Ramos (cell line): Measurements from ENCODE around the gene THAP3.

ENCODE experiments used
- in situ Hi-C: fragments of 300-500 bp; cut with MboI; formaldehyde crosslinking; loops from one replicate; pipeline ENCODE4 v1.14.3; 2022; ENCODE audit warnings: low sequenced_read_pairs; ENCODE audit not compliant: unreplicated experiment

The THAP3 gene

GRCh38 chr1:6624710-6625583 is at the start of gene THAP3:
Gene THAP3 (plus strand): TSS chr1:6624868. CDS start chr1:6625219, 351 bp downstream.
- in situ Hi-C loops: loop anchor here (25.0 kb wide), 1 partner anchor 138 kb away; the partner anchor contains the start of gene PLEKHG5

- in situ Hi-C loops: no loop called here
Measured at GRCh38 chr1:6577831-6578525, 46.7 kb upstream of the THAP3 start.

DNA sequence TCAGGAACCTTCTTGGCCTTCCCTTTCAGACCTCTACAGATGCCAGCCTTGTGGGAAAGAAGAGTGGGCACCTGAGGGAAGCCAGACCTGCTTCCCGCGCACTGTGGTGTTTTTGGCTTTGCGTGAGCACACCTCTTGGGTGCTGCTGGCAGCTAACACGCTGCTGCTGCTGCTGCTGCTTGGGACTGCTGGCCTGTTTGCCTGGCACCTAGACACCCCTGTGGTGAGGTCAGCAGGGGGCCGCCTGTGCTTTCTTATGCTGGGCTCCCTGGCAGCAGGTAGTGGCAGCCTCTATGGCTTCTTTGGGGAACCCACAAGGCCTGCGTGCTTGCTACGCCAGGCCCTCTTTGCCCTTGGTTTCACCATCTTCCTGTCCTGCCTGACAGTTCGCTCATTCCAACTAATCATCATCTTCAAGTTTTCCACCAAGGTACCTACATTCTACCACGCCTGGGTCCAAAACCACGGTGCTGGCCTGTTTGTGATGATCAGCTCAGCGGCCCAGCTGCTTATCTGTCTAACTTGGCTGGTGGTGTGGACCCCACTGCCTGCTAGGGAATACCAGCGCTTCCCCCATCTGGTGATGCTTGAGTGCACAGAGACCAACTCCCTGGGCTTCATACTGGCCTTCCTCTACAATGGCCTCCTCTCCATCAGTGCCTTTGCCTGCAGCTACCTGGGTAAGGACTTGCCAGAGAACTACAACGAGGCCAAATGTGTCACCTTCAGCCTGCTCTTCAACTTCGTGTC is 45.9 kb upstream of the THAP3 start:
- in situ Hi-C loops: no loop called here

DNA sequence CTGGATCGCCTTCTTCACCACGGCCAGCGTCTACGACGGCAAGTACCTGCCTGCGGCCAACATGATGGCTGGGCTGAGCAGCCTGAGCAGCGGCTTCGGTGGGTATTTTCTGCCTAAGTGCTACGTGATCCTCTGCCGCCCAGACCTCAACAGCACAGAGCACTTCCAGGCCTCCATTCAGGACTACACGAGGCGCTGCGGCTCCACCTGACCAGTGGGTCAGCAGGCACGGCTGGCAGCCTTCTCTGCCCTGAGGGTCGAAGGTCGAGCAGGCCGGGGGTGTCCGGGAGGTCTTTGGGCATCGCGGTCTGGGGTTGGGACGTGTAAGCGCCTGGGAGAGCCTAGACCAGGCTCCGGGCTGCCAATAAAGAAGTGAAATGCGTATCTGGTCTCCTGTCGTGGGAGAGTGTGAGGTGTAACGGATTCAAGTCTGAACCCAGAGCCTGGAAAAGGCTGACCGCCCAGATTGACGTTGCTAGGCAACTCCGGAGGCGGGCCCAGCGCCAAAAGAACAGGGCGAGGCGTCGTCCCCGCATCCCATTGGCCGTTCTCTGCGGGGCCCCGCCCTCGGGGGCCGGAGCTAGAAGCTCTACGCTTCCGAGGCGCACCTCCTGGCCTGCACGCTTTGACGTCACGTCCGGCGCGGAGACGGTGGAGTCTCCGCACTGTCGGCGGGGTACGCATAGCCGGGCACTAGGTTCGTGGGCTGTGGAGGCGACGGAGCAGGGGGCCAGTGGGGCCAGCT is 45.1 kb upstream of the THAP3 start, which contains the start of gene ZBTB48:
ZBTB48 (plus strand) TSS at position 621 of the 745 bp plus-strand sequence. CDS start 616 bp downstream, outside the sequence.
- in situ Hi-C loops: no loop called here

DNA sequence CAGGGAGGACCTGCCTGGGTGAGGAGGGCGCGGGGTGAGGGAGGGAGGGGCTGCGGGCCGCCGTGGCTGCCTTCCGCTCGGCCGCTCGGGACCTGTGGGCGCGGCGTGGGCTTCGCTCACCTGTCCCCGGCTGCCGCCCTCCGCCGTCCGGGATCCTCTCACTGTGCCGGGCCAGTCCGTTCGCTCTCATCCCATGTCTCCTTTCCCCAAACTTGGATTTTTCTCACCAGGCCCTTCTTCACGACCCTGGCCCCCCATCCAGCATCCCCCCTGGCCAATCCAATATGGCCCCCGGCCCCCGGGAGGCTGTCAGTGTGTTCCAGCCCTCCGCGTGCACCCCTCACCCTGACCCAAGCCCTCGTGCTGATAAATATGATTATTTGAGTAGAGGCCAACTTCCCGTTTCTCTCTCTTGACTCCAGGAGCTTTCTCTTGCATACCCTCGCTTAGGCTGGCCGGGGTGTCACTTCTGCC is 44.5 kb upstream of the THAP3 start:
- in situ Hi-C loops: no loop called here

- in situ Hi-C loops: no loop called here
Measured at GRCh38 chr1:6580593-6581409, 43.9 kb upstream of the THAP3 start.

DNA sequence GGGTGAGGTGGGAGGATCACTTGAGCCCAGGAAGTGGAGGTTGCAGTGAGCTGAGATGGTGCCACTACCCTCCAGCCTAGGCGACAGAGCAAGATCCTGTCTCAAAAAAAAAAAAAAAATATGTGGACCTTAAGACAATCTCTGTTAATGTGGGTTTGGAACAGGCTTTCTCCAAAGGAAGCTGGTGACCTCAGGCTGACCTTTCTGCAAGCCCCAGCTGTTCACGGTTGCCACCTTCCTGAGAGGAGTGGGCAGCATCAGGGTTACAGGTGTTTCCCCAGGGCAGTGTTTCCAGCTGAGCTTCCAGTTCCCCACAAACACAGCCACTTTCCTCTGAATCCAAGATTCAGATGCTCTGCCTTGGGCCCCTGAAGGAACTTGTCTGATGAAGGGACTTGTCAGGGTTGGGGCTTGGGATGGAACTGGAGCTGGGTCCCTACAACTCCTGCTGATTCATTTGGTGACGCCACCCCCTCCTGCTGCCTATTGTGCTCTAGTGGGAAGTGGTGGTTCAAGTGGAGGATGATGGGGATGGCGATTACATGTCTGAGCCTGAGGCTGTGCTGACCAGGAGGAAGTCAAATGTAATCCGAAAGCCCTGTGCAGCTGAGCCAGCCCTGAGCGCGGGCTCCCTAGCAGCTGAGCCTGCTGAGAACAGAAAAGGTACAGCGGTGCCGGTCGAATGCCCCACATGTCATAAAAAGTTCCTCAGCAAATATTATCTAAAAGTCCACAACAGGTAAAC is 42.9 kb upstream of the THAP3 start:
- in situ Hi-C loops: no loop called here

DNA sequence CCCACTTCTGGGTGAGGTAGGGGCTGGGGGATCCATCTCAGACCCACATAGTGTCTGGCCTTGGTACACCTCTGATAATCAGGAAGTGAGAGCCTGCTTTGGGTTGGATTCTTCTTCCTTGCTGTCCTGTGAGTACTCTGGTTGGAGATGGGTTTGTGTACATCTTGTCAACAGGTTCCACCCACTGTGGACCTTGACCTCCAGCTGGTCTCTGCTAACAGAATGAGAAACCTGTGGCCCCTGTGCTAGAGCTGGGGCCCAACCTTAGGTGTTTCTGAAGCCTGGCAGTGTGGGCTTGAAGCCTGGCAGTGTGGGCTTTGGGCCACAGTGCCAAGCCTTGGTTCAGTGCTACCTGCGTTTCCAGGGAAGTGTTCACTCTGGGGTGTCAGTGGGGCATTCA is 42.3 kb upstream of the THAP3 start:
- in situ Hi-C loops: no loop called here

DNA sequence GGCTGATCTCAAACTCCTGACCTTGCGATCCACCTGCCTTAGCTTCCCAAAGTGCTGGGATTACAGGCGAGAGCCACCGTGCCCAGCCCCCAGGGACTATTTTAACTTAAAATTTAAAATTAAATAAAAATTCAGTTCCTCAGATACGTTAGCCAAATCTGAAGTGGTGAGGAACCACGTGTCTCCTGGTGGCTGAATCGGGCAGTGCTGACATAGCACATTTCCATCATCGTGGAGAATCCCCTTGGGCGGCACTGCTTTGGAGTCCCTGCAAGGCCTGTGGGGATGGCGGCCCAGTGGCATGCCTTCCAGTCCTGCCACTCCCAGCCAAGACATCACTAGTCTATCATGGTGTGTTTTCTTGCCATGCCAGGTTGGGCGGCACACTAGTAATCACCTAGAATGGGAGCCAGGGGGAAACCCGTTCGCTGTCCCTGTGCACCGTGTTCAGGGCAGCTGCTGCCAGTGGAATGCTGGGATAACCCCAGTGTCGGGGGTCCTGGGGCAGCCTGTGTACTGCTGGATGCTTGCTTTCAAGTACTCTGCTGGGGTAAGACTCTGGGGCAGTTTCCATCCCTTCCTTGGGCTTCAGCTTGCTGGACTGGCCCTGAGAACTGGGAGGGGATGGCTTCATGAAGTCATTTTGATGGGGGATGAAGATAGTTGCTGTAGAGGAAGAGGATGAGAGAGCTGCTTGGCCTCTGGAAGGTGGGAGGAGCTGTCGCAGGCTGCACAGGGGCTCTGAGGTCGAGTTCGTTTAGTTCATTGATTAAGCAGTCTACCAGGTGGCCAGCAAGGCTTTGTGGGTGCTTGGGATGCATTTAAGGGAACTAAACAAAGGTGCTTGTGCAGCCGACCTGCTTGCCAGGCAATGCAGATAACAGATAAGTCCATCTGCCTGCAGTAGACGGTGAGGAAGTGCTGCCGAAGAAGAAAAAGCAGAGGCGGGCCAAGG is 40.3 kb upstream of the THAP3 start:
- in situ Hi-C loops: no loop called here

DNA sequence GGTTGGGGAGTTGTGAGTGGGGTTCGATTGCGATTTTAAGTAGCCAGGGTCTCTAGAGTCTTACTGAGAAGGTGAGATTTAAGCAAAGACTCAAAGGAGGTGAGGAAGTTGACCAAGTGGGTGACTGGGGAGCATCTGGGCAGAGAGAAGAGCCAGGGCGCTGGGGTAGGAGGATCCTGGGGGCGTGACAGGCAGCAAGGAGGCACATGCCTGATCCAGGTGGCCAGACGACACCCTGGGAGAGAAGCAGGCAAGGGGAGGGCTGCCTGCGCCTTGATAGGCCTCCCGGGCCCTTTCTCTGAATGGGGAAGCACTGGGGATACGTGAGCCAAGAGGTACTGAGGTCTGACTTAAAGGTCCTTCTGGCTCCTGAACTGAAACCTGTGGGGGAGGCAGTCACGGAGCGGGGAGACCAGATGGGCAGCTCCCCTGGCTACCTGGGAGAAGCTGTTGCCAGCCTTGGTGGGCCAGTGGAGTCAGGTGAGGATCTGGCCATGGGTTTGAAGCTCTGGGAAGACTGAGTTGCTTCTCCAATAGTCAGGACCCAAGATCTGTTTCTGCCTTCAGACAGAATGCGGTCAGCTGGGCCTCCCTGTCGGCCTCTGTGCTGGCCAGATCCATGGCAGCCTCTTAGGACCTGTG is 39.5 kb upstream of the THAP3 start:
- in situ Hi-C loops: no loop called here

DNA sequence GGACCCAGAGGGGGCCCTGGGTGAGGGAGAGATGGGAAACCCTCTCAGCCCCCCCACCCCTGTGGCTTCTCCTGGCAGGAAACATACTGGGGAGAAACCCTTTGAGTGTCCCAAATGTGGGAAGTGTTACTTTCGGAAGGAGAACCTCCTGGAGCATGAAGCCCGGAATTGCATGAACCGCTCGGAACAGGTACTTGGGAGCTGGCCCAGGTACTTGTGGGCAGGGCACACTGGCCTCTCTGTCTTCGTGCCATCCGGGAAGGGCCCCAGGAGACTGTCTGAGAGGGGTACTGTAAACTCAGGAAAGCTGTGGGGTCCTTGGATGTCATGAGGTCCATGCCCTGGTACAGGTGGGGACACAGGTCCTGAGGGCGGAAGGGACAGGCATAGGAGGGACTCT is 38.8 kb upstream of the THAP3 start:
- in situ Hi-C loops: no loop called here

DNA sequence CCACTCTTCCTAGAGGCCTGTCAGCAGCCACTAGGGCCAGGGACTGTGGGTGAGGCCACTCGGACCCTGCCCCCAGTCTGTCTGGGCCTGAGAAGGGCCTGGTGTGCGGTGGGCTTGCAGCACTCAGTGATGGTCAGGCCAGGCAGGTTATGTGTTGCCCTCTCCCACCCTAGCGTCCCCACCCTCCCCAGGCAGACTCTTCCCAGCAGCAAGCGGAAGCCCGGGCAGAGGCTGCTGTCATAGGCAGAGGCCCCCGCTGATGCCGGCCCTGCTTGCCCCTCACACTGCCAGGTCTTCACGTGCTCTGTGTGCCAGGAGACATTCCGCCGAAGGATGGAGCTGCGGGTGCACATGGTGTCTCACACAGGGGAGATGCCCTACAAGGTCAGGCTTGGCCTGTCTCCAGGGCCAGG is 38.3 kb upstream of the THAP3 start:
- in situ Hi-C loops: no loop called here

DNA sequence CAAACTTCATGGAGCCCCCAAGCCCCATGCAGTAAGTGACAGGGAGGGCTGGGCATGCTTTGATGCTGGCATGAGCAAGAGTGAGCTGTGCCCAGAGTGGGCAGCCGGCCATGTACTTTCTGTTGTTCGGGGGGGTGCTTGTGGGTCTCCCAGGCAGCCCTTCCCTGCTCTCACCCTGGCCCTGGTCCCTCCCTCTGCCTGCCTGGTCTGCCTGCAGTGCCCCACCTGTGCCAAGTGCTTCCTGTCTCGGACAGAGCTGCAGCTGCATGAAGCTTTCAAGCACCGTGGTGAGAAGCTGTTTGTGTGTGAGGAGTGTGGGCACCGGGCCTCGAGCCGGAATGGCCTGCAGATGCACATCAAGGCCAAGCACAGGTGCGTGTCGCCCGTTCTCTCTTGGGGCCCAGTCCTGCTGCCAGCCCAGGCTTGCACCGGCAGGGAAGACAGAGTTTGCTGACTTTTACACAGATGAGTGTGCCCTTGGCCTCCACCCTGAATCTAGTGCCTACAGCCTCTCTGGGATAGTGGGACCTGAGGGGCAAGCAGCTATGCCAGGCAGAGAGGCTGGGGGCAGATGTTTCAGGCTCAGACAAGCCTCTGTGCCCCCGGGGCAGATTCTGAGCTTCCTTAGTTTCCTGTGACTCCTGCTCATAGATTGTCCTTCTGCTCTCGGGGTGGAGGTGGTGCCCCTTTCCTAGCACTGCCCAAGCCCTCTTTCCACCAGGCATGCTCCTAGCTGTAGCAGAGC is 37.2 kb upstream of the THAP3 start:
- in situ Hi-C loops: no loop called here

DNA sequence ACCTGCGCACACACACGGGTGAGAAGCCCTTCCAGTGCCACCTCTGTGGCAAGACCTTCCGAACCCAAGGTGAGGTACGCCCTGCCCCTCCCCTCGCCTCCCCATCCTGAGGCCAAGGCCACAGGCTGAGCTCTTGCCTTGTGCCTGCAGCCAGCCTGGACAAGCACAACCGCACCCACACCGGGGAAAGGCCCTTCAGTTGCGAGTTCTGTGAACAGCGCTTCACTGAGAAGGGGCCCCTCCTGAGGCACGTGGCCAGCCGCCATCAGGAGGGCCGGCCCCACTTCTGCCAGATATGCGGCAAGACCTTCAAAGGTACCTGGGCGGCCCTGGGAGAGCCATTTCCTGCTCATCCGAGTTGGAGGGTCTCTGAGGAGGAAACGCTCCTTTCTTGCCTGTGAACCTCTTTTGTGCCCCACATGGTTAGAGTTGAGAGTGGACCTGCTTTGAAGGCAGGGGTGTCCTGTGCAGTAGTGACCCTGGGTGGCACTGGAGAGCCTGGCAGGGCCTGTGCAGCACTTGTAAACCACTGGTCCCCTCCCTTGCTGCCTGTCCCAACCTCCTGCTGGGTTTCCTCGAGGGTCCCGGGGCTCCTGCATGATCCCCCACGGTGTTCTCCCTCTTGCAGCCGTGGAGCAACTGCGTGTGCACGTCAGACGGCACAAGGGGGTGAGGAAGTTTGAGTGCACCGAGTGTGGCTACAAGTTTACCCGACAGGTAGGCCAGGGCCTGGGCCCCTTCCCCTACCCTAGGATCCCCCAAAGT is 36.4 kb upstream of the THAP3 start:
- in situ Hi-C loops: no loop called here

DNA sequence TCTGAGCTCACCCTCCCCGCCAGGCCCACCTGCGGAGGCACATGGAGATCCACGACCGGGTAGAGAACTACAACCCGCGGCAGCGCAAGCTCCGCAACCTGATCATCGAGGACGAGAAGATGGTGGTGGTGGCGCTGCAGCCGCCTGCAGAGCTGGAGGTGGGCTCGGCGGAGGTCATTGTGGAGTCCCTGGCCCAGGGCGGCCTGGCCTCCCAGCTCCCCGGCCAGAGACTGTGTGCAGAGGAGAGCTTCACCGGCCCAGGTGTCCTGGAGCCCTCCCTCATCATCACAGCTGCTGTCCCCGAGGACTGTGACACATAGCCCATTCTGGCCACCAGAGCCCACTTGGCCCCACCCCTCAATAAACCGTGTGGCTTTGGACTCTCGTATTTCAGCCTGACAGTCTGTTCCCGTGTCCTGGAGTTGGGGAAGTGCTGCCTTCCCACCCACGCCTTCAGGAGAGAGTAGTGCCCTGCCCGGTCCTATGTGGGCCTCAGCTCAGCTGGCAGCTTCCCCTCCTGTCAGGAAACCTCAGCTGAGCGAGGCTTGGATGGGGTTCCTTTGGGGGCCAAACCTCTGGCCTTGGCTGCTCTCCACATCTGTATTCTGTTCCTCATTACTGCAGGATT is 35.7 kb upstream of the THAP3 start:
- in situ Hi-C loops: no loop called here
